Erythroblast (primary cell): ENCODE measurements around the gene PIK3R6.
"Not testable (repeated sequence)": the region's sequence is repeated elsewhere in the genome, so short reads cannot be mapped to it uniquely, and the experiment has no call there.

Source experiments
- GATA1 ChIP-seq: IDR thresholded peaks from 2 replicates; pipeline ENCODE4 v1.6.1; 2011; ENCODE audit warnings: low read depth, mild to moderate bottlenecking, control low read depth, low read length, moderate library complexity
- POLR2A ChIP-seq: IDR thresholded peaks from 2 replicates; pipeline ENCODE4 v1.6.1; 2011; ENCODE audit warnings: mild to moderate bottlenecking, low read length

DNA sequence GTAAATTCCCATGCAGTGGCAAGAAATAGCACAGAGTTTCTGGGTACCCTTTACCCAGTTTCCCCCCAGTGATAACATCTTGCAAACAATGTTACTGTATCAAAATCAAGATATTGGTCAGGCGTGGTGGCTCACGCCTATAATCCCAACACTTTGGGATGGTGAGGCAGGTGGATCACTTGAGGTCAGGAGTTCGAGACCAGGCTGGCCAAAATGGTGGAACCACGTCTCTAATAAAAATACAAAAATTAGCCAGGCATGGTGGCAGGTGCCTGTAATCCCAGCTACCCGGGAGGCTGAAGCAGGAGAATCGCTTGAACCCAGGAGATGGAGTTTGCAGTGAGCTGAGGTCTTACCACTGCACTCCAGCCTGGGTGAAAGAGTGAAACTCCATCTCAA, 11.3 kb downstream of the PIK3R6 start:
- not testable (repeated sequence) for TF ChIP-seq POLR2A, GATA1
